Skin epidermis (tissue), 12 donors: Measurements from ENCODE around the gene PSMB3.

Experiments
- H3K27ac ChIP-seq, 21 experiments: fragments of 200-600 bp; sonication (generic) in 11 of 21; one replicate each; pipeline ENCODE4 v1.5.0; 2020; ENCODE audit warnings: mild to moderate bottlenecking in 3 of 21, inconsistent platforms in 2 of 21, moderate library complexity in 2 of 21
- H3K4me3 ChIP-seq, 7 experiments: fragments of 200-600 bp; sonication (generic) in 2 of 7; one replicate each; pipeline ENCODE4 v1.5.0; 2020; ENCODE audit warnings: inconsistent platforms in 2 of 7, mild to moderate bottlenecking in 2 of 7, moderate library complexity in 1 of 7

Gene PSMB3

DNA sequence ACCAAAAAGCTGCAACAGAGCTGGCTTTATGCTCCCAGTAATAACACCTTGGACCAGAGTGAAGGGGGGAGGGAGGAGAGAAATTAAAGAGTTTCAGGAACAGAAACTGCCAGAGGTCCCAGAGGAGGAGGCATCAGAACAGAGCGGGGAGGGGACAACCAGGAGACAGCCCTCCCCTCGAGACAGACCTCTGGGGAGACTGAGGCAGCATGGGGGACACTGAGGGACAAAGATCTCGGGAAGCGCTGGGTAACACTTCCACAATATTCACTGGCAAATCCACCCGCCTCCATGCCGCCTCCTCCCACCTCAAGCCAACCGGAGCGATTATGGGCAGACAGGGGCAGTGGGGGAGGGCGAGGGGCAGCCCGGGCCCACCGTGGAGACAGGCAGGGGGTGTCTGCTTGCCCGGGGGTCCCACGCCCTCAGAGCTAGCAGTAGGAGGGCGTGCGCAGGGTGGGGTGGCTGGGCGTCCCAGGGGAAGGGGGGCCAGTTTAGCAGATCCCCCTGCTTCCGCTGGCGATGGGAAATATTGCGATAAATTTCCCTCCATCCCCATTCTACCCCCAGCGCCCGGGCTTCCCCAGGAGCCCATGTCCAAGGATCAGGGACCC lies 5.6 kb upstream of the PSMB3 start:
- Histone ChIP-seq H3K4me3 (peak overlapping the region; percentile 43 to 74 (median 68)), H3K27ac (peak overlapping the region in 16 of 21 experiments; percentile 71 to 93 (median 82))

DNA sequence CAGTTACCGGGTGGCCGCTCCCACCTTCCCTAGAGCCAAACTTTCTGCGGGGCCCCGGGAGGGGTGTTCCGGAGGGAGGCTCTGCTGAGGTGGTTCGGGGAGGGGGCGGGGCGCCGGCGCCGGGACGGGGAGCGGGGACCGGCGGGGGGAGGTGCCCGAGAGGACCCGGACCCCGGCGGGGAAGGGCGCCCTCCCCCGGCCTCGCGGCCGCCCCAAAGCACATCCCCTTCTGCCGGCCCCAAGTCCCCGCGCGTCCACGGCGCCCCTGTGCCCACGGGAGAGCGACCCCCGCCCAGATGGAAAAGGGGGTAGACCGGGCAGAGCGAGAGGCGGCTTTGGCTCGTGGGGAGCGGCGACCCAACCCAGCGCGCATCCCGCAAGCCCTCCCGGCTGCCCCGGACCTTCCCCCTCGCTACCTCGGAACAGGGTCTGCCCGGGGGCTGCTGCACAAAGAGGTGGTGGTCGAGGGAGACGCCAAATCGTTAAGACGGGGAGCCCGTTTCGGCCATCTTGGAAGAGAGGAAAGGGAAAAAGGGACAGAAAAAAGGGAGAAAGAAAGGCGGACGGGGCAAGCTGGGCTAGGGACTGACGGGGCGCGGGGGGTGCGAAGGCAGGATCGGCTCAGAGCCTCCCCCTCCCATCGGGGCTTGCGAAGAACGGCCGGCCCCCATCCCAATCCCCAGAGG lies 4.9 kb upstream of the PSMB3 start:
- peak overlapping the region; percentile 43 to 74 (median 68) for H3K4me3 ChIP-seq
- peak overlapping the region; percentile 8 to 93 (median 80) for H3K27ac ChIP-seq

DNA sequence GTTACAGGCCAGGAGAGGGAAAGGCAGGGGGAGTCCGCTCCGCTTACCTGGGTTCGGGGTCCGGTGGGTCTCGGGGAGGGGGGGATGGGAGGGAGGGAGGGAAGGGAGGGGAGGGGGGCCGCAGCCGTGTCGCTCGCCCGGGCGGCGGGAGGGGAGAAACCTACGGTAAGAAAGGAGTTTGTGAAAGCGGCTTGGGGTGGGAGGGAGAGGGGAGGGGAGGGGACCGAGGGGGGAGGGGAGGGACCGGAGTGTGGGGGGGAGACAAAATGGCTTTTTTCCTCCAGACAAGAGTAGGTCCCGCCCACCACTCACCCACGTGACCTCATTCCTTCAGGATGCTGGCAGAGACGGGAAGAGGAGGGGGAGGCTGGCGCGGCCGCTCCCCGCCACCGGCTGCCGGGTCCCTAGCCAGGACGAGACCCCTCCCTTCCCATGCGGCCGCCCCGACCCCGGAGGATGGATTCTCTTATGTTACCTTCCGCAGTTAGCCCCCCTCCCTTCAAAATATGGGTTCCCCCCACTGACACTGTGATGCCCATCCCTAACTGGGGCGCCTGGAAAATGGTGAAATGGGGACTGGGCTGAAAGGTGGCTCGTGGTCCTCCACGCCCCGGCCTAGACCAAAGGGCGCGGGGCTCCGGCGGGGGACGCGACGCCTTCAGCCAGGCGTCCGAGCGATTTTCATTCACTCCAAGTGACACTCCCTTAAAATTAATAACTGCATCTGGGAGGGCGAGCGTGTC lies 4.2 kb upstream of the PSMB3 start, which contains the start of gene PCGF2:
Gene PCGF2 (minus strand): TSS at position 188 of the 743 bp plus-strand sequence. CDS start 7,934 bp downstream, outside the sequence.
- Histone ChIP-seq H3K27ac (peak within 1 kb of the TSS; percentile 8 to 93 (median 80)), H3K4me3 (peak within 1 kb of the TSS; percentile 43 to 74 (median 68))

DNA sequence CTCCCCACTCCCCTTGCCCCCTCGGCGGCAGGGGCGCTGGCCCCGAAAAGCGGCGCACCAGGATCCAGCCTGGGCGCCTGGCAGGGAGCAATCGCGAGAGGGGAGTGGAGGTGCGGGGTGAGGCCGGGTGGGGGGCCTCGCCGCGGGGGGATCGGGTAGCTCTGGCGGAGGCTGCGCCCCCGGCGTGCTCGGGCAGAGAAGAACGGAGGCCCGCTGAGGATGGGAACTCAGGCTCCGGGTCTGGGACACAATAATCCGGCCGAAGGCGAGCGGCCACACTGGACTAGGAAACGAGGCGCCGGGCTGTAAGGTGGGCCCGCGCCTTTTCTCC lies 3.7 kb upstream of the PSMB3 start:
- Histone ChIP-seq H3K27ac (peak overlapping the region in 20 of 21 experiments; percentile 30 to 93 (median 78)), H3K4me3 (peak overlapping the region; percentile 43 to 74 (median 68))

DNA sequence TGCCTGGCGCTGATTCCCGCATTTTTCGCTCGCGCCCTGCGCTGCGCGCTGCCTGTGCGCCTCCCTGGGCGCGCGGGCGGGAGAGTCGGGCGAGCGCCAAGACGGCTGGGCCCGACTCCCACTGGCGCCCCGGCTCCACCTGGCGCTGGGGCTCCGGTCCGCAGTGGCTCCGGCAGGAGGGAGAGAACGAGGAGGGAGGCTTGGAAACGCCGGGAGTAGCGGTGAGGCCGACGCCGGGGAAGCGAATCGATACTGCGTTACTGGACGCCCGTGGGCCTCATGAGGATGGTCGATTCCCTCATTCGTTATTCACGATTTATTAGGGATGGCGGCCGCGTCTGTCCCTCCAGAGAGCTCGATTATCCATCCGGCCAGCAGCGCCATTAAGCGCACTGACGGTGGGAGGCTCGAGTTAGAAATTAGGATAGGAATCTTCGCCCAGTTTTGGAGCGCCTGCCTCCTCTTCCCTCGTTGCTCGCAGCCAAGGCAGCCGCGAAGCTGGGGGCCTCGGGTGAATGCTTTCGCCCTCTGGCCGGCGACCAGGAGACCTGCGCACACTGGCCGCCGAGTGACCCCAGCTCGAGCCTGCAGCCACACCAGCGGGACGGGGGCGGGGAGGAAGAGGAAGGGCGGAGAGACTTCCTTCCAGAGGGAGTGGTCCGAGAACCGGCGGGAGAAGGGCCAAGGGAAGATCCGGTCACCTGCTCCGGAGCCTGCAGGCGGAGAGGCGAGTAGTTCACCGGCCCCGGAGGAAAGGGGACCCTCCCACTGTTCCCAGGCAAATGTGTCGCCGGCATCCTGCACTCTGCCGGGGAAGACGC lies 3.1 kb upstream of the PSMB3 start:
- H3K27ac ChIP-seq: peak overlapping the region; percentile 30 to 93 (median 78)
- H3K4me3 ChIP-seq: peak overlapping the region; percentile 43 to 74 (median 68)

DNA sequence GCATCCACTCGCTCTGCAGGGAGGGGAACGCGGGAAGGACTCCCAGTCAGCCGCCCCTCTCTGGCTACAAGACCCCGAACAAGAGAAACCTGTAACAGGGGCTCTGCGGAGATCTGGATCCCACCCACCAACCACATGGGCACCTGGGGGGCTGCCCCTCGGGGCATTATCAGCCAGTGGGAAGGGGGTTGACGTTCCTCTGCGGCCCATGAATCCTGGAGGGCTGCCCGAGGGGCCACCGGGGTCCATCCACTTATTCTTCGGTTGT lies 2.6 kb upstream of the PSMB3 start:
- Histone ChIP-seq H3K27ac (peak overlapping the region in 16 of 21 experiments; percentile 41 to 93 (median 76)), H3K4me3 (peak overlapping the region; percentile 43 to 74 (median 68))

DNA sequence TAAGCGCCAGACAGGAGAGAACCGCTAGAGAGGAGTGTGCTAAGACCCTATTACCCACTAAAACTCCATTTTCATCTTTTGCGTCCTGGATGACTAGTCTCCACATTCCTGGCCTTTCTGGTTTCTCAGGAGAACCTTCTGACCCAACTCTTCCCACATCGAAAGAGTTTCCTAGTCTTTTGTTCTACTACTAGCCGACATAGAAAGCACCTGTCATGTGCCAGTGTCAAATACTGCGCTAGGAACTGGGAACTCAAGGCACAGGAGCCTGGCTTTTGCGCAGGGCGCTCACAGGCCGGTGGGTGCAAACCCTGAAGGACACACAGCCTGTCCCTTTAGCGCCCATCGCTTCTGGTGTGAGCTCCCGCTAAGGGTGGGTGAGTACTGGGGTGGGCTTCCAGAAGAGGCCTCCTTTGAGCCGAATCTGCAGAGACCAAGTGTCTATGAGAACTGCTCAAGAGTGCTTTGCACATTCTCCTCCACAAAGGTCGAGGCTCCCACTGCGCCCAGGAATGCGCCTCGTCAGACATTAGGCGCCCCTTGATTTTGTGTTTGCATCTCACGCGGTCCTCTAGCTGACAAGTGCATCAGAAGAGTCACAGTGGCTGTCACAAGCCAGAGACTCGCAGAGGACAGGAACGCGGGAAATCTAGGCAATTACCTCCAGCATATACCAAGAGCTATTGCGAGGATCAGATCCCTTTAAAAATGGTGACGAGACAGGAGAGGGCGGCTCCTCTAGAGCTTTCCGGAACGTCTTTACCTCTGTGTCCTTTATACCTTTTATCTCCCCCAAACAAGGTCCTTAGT lies 2.0 kb upstream of the PSMB3 start:
- H3K27ac ChIP-seq: peak overlapping the region in 16 of 21 experiments; percentile 41 to 93 (median 76)
- H3K4me3 ChIP-seq: peak overlapping the region; percentile 43 to 98 (median 72)

DNA sequence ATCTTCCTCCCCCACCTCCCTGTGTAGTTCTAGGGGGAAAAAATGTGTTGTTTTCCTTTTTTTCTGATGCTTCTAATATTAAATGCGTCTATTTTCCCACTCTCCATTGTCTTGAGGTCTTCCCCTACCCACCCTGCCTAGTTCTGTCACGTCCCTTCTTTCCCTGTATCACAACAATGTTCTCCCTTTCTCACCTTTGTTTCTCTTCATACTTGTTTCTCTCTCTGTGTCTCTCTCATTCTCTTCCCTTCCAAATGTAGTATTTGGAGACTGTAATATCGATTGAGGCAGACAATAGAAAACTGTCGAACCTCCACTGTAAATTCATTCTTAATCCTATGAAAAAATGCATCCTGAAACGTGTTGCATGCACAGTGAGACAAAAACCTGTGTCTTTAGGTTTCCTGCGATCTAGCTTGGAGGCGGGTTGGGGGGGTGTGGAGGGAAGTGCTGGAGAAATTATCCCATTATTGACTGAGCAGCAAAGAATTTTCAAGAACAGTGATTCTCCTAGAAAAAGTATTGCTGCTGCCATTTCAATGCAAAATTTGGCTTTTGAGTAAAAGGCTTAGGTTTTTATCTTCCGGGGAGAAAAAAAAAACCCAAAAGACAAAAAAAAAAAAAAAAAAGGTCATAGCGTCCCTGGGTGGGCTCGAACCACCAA lies 1.3 kb upstream of the PSMB3 start:
- peak overlapping the region in 16 of 21 experiments; percentile 36 to 97 (median 84) for H3K27ac ChIP-seq
- peak overlapping the region; percentile 66 to 98 (median 83) for H3K4me3 ChIP-seq

DNA sequence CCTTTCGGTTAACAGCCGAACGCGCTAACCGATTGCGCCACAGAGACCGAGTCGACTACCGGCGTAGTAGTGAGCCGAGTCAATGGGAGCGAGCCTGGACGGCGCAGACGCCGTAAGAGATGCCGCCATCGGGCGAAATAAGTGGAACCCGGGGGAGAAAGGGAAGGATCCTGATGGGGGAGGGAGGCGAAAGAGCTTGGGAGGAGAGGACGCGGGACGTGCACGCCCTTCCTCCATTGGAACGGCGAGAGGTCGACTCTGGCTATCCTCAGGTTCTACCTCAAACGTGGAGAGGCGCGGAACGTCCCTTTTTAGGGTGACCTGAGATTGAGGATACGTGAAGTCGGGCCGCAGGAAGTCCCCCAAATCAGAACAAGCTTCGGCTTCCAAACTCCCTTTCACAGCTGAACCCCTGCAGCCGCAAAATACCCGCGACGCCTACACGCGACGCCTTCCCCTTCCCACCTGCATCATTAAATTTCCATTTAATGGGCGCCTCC lies 683 bp upstream of the PSMB3 start:
- peak overlapping the region; percentile 36 to 97 (median 84) for H3K27ac ChIP-seq
- peak overlapping the region; percentile 66 to 98 (median 83) for H3K4me3 ChIP-seq

DNA sequence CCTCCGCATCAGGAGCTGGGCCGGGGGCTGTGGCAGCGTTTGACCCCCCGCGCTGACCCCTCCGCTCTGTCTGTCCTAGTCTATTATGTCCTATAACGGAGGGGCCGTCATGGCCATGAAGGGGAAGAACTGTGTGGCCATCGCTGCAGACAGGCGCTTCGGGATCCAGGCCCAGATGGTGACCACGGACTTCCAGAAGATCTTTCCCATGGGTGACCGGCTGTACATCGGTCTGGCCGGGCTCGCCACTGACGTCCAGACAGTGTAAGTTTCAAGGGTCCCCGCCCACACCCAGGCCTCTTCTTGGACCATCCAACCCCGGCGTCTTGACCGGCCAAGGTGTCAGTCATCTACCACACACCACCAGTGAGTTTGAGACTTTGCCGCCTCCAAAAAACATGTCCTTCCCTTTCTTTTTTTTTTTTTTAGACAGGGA lies 548 bp downstream of the PSMB3 start:
- H3K27ac ChIP-seq: peak overlapping the region; percentile 67 to 97 (median 91)
- peak overlapping the region; percentile 66 to 98 (median 83) for H3K4me3 ChIP-seq

DNA sequence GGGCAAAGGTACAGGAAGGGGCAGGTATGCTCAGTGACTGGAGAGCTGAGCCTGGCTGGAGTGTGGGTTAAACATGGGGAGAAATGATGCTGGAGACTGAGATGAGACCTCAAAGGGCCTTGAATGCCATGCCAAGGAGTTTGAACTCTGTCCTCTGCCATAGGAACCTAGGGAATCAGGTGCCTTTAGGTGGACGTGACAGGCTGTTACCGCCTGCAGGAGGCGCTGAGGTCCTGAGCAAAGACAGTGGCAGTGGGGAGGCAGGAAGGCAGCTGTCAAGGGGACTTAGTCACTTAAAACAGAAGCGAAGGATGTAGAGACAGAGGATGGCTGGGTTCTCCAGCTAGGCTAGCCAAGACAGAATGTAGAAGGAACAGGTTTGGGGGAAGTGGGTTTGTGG lies 9.1 kb downstream of the PSMB3 start:
- Histone ChIP-seq H3K4me3 (no peak overlapping the region), H3K27ac (no peak overlapping the region)

DNA sequence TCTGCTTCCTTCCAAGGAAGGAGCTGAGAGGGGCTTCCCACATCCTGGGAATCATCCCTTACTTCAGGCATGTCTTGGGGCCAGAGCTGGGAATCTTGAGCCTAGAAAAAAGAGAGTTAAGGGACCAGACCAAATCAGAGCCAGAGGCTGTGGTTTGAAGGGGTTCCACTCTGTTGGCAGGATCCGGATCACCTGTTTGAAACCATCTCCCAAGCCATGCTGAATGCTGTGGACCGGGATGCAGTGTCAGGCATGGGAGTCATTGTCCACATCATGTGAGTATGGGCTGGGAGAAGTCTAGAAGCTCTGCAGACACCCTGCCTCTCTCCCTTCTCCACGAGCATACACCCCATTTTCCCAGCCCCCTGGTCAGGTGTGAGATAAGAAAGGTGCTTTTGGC lies 9.7 kb downstream of the PSMB3 start:
- no peak overlapping the region for H3K4me3 ChIP-seq
- H3K27ac ChIP-seq: no peak overlapping the region

DNA sequence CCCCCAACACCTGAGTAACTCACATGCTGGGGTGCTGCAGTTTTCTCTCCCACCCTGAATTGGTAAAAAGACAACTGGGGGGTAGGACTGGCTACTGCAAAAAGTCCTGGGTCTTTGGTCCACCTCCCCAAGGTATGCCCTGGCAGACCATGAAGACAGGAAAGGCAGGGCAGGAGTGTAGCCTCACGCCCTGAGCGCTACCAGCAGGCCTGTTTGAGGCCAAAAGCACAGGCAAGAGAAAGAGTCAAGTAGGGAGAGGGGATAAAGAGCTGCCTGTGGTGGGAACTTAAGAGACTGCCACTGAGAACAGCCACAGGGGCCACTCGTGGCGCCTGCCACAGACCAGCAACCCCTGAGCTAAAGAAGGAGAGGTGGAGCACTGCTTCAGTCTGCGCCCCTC lies 13.8 kb downstream of the PSMB3 start:
- H3K27ac ChIP-seq: no peak overlapping the region
- no peak overlapping the region for H3K4me3 ChIP-seq

DNA sequence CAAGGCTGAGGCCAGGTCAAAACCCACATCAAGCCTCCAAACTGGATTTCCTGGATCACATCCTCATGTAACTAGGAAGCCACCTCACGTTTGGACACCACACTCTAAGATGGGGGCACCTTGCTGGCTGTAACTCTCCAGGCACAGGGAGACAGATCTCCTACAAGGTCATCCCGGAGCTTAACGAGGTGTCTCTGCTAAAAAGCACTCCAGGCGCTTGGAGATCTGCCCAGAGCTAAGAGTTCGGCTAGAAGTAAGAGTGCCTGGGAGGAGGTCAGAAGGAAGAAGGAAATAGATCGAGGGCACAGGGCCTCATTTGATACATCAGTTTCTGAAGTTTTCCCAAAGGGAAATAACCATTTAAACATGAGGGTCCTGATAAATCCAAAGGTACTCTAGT lies 15.9 kb downstream of the PSMB3 start:
- H3K4me3 ChIP-seq: no peak overlapping the region
- H3K27ac ChIP-seq: no peak overlapping the region

DNA sequence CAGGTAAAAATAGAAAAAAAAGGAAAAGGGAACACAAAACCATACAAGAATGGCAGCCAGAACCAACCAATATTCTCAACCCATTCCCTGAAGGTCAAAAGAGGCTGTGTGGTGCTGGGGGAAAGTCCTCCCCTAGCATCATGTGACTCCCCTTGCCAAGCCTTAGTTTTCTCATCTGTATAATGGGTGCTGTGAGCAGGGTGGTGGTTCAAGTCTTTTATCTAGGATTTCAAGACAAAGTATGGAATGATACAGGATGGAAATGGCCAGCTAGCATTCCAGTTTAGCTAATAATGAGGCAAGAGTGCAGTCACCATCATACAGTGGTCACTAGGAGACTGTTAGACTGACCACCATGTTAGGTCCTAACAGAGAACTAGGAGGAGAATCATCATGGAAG lies 20.7 kb downstream of the PSMB3 start:
- Histone ChIP-seq H3K4me3 (no peak overlapping the region), H3K27ac (no peak overlapping the region)

DNA sequence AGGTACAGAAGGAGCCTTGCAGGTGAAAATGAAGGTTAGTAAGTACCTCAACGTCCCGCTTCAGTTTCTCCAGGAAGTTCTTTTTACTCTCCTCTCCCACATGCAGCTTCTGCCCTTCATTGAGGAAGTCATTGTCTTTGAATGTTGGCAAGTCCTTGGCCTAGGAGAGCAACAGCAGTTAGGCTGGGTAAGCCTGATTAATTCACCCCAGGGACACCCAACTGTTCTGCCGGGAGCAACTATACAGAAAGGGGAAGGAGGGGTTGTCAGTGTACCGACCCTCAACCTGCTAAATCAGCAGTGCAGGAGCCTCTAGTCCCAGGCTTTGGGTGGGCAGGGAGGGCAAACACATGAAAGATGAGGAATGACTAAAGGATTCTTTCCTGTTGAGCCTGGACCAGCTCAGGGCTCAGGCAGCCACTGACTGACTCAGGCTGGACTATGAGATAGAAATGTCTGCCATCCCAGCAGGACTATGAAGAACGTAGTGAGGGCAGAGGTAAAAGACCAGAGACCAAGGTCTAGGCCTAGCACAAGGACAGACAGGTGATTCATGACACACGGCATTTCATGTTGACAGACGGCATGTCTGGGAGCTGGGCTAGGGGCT lies 25.2 kb downstream of the PSMB3 start:
- Histone ChIP-seq H3K4me3 (no peak overlapping the region), H3K27ac (no peak overlapping the region)

DNA sequence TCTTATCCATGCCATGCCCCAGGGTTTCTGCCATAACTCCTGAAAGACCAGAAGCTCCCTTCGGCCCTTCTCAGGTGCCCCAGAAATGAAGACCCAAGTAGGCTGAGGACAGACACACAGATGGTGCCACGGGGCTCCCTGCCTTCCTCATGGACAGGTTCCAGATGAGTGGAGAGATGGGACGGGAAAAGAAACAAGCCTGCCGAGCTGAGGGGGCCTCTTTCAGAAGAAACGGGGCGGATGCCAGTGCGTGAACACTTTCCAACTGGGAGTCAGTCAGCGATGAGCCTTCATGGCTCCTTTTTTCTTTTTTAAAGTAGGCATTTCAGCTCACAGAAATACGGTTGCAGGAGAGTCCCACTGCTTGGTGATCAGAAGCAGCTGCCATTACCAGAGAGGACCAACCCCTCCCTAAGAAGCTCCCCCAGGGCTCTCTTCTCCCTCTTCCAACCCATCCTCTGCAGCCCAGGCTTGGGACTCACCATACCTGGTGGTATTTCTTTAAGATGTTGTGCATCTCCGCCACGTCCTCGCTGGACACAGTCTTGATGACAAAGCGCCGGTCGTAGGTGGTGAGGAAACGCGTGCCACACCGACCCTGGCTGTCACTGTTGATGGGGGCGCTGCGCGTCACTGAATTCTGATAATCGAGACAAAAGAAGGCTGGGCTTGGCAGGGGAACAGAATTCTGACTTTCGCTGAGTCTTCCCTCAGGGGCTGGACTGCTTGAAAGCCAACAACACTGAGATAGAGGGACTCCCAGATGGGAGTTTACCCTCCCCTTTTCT lies 27.6 kb downstream of the PSMB3 start:
- H3K27ac ChIP-seq: no peak overlapping the region

More for the DNA sequence above, 27.6 kb downstream of the PSMB3 start:
- H3K4me3 ChIP-seq: no peak overlapping the region
